DND-41 (cell line): Measurements from ENCODE around the gene NCR2.

Experiments
- ATAC-seq: fragments of 200-7000 bp; cut with Tn5 transposase; 3 replicates; pipeline ENCODE4 v1.9.1; 2021; ENCODE audit warnings: low read depth; ENCODE audit not compliant: insufficient read depth
- DNase-seq: peaks from one replicate; pipeline ENCODE4 v3.0.0-alpha.2; 2020
- H2AFZ ChIP-seq: 2 replicates; pipeline ENCODE4 v1.6.0; 2012; ENCODE audit warnings: low read depth, low read length
- H3K27ac ChIP-seq: 2 replicates; pipeline ENCODE4 v1.5.1; 2012; ENCODE audit warnings: low read length, inconsistent platforms
- H3K27me3 ChIP-seq: fragments of 200-600 bp; sonication (generic); 2 replicates; pipeline ENCODE4 v1.6.0; 2012; ENCODE audit warnings: low read length, mild to moderate bottlenecking, inconsistent platforms; ENCODE audit not compliant: insufficient read depth, poor library complexity
- H3K36me3 ChIP-seq: 2 replicates; pipeline ENCODE4 v1.5.1; 2012; ENCODE audit warnings: low read length, inconsistent platforms; ENCODE audit not compliant: insufficient read depth
- H3K4me1 ChIP-seq: 2 replicates; pipeline ENCODE4 v1.5.1; 2012; ENCODE audit warnings: mild to moderate bottlenecking, low read length; ENCODE audit not compliant: insufficient read depth
- H3K4me2 ChIP-seq: 2 replicates; pipeline ENCODE4 v1.6.0; 2012; ENCODE audit warnings: mild to moderate bottlenecking, moderate library complexity, low read length, inconsistent platforms; ENCODE audit not compliant: insufficient read depth
- H3K4me3 ChIP-seq, 2 experiments: fragments of 200-600 bp in 1 of 2; shearing (Covaris generic) in 1 of 2; 2 replicates each; pipeline ENCODE4 v1.5.1; 2012 to 2016; ENCODE audit warnings: inconsistent platforms in 2 of 2, low read length in 2 of 2, mild to moderate bottlenecking in 2 of 2, low read depth in 1 of 2, moderate library complexity in 1 of 2
- H3K79me2 ChIP-seq: 2 replicates; pipeline ENCODE4 v1.6.0; 2012; ENCODE audit warnings: low read length, inconsistent platforms; ENCODE audit not compliant: insufficient read depth
- H3K9ac ChIP-seq: 2 replicates; pipeline ENCODE4 v1.6.0; 2012; ENCODE audit warnings: low read depth, mild to moderate bottlenecking, inconsistent platforms, low read length, moderate library complexity
- H3K9me3 ChIP-seq: 2 replicates; pipeline ENCODE4 v1.5.1; 2012; ENCODE audit warnings: low read length, moderate library complexity, mild to moderate bottlenecking, inconsistent platforms; ENCODE audit not compliant: insufficient read depth, severe bottlenecking
- H4K20me1 ChIP-seq: 2 replicates; pipeline ENCODE4 v1.6.0; 2012; ENCODE audit warnings: low read length; ENCODE audit not compliant: insufficient read depth
- EZH2 ChIP-seq: IDR thresholded peaks from 3 replicates; pipeline ENCODE4 v1.6.1; 2012; ENCODE audit warnings: borderline replicate concordance, low read depth, mild to moderate bottlenecking, moderate library complexity, low read length, inconsistent platforms; ENCODE audit not compliant: severe bottlenecking
- TF ChIP-seq, protein P1 (sequence below): IDR thresholded peaks from 2 replicates; pipeline ENCODE4 v1.5.1; 2012; ENCODE audit warnings: borderline replicate concordance, low read length, moderate library complexity, mild to moderate bottlenecking; ENCODE audit not compliant: poor library complexity, severe bottlenecking; ENCODE audit errors: extremely low read depth

The NCR2 gene

DNA sequence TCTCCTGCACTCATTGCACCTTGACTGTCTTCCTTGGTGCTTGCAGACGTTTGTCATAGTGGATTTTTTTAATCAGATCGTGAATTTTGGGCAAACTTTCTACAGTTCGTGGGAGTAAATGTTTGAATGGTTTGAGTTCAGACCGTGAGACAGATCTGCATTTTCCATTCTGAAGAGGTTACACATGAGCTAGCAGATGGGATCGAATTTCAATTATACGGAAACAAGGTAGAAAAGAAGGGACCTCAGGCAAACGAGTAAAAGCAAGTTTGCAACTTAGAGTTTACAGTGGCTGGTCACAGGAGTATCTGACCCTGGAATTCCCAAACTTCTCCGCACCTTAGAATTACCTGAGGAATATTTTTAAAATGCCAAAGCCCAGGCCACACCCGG, 17.2 kb upstream of the NCR2 start:
- DNase-seq (no peak), ATAC-seq (no peak)
- H3K4me1 ChIP-seq: peaks cover 21% of the 10 kb centered on the region
- peak overlapping the region in 1 of 2 experiments; percentile 53; a peak in 2 of 4 replicates for H3K4me3 ChIP-seq
- no peaks in the 10 kb centered on the region for H3K27me3 ChIP-seq
- TF ChIP-seq, protein P1, sequence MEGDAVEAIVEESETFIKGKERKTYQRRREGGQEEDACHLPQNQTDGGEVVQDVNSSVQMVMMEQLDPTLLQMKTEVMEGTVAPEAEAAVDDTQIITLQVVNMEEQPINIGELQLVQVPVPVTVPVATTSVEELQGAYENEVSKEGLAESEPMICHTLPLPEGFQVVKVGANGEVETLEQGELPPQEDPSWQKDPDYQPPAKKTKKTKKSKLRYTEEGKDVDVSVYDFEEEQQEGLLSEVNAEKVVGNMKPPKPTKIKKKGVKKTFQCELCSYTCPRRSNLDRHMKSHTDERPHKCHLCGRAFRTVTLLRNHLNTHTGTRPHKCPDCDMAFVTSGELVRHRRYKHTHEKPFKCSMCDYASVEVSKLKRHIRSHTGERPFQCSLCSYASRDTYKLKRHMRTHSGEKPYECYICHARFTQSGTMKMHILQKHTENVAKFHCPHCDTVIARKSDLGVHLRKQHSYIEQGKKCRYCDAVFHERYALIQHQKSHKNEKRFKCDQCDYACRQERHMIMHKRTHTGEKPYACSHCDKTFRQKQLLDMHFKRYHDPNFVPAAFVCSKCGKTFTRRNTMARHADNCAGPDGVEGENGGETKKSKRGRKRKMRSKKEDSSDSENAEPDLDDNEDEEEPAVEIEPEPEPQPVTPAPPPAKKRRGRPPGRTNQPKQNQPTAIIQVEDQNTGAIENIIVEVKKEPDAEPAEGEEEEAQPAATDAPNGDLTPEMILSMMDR: no peak
- no peak for TF ChIP-seq EZH2
- H3K9me3 ChIP-seq: no peaks in the 10 kb centered on the region
- H4K20me1 ChIP-seq: no peaks in the 10 kb centered on the region
- peak overlapping the region; percentile 83 for H2AFZ ChIP-seq
- peak overlapping the region; percentile 42 for H3K9ac ChIP-seq
- H3K79me2 ChIP-seq: no peaks in the 10 kb centered on the region
- no peaks in the 10 kb centered on the region for H3K36me3 ChIP-seq
- H3K27ac ChIP-seq: no peak overlapping the region
- peak overlapping the region; percentile 73 for H3K4me2 ChIP-seq

DNA sequence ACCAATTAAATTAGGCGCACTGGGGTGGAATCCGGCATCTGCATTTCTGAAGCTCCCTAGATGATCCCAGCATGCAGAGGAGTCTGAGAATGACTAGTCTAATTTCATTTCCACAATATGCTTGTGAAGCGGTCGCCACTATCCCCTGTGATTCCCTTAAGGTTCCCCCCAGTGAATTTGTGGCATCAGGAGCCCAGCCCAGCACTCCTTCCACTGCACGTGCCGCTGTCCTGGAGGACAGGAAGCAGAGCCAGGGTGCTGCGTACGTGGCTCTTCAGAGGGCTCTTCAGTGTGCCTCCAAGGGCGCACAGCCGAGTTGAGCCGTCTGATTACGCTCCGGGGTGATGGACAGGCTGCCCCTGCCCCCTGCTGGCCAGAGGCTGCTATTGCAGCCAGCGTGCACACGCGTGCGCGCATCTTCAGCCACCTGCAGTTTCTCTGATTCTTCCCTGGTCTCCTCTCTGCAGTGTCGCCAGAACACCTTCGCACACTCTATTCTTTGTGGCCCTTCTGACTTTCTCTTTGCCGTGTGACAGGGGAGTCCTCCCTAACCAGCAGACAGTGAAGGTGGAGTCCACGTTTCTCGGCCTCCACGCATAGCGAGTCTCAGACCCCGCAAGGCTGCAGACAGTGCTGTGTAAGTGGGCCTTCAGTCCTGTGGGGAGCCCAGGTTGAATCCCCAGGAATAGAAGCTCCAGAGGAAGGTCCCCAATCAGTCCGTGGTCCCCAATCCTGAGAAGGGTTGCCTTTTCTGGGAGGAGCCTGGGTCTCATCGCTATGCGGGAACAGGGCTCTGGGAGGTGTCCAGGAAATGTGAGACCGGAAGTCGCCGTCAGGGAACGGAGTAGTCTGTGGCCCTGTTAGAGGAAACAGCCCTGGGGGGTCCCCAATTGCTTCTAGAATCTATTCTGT, 16.5 kb upstream of the NCR2 start:
- TF ChIP-seq EZH2: no peak
- TF ChIP-seq, protein P1: peak; percentile 100
- peak; percentile 98 for ATAC-seq
- H3K9me3 ChIP-seq: no peaks in the 10 kb centered on the region
- H3K4me2 ChIP-seq: peak overlapping the region; percentile 73
- H4K20me1 ChIP-seq: no peaks in the 10 kb centered on the region
- peak overlapping the region; percentile 54 for H3K27ac ChIP-seq
- peak overlapping the region in 1 of 2 experiments; percentile 53; a peak in 2 of 4 replicates for H3K4me3 ChIP-seq
- H2AFZ ChIP-seq: peak overlapping the region; percentile 83
- H3K79me2 ChIP-seq: no peaks in the 10 kb centered on the region
- H3K4me1 ChIP-seq: peaks cover 21% of the 10 kb centered on the region
- H3K27me3 ChIP-seq: no peaks in the 10 kb centered on the region
- DNase-seq: peak; percentile 92
- peak overlapping the region; percentile 42 for H3K9ac ChIP-seq
- H3K36me3 ChIP-seq: no peaks in the 10 kb centered on the region

DNA sequence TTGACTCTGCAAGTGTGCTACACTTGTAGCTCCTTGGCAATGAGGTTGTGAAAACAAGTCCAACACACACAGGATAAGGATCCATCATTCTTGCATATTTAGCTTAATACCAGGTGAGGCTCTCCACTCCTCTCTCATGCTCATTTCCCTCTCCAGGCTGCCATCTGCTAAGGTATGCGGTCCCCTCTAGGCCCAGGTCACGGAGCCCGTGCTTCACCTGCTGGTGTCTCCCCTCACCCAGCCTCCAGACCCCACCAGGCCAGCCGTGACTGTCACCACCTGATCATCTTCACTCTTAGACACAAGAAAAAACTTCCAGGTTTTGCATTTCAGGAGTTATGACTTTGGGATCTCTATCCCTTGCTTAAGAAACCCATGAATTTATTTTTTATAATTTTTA, 14.2 kb upstream of the NCR2 start:
- Histone ChIP-seq H2AFZ (no peak overlapping the region), H3K9ac (no peak overlapping the region), H3K27me3 (no peaks in the 10 kb centered on the region), H3K4me1 (peaks cover 21% of the 10 kb centered on the region), H3K9me3 (no peaks in the 10 kb centered on the region), H3K4me2 (no peak overlapping the region), H3K36me3 (no peaks in the 10 kb centered on the region), H3K4me3 (no peak overlapping the region), H3K27ac (no peak overlapping the region), H3K79me2 (no peaks in the 10 kb centered on the region), H4K20me1 (no peaks in the 10 kb centered on the region)
- DNase-seq: no peak
- TF ChIP-seq, protein P1: no peak
- TF ChIP-seq EZH2: no peak
- ATAC-seq: no peak
